GM21515 (cell line): ENCODE measurements around the gene ADISSP.
A peak's percentile ranks its signal among the peaks of the same experiment; 100 is the strongest.

Experiments used
- ATAC-seq: cut with Tn5 transposase; IDR thresholded peaks from one replicate; pipeline ENCODE4 v1.9.1; 2021; ENCODE audit not compliant: unreplicated experiment

ADISSP gene

GRCh38 chr20:3782597-3782996 is 15.0 kb upstream of the ADISSP start:
- ATAC-seq, result no peak

- ATAC-seq, result peak; percentile 53
Measured at GRCh38 chr20:3781153-3781910, 13.8 kb upstream of the ADISSP start, which contains the start of gene SPEF1. SPEF1 (minus strand) TSS chr20:3781448; CDS start chr20:3781287, 161 bp downstream.

GRCh38 chr20:3778976-3779375 is 11.4 kb upstream of the ADISSP start:
- ATAC-seq, result no peak

- no peak for ATAC-seq
Measured at GRCh38 chr20:3777716-3778629, 10.4 kb upstream of the ADISSP start.

- ATAC-seq, result no peak
Measured at GRCh38 chr20:3777381-3777715, 9.8 kb upstream of the ADISSP start.

- no peak for ATAC-seq
Measured at GRCh38 chr20:3775457-3776108, 8.0 kb upstream of the ADISSP start.

GRCh38 chr20:3771552-3772058 is 4.1 kb upstream of the ADISSP start:
- no peak for ATAC-seq

- peak; percentile 33 for ATAC-seq
Measured at GRCh38 chr20:3768342-3769130, 983 bp upstream of the ADISSP start.

GRCh38 chr20:3767110-3767426 is 485 bp downstream of the ADISSP start:
- ATAC-seq, result no peak

- no peak for ATAC-seq
Measured at GRCh38 chr20:3766422-3767109, 987 bp downstream of the ADISSP start.

- no peak for ATAC-seq
Measured at GRCh38 chr20:3765171-3765882, 2.2 kb downstream of the ADISSP start.

- ATAC-seq, result no peak
Measured at GRCh38 chr20:3764659-3765058, 2.9 kb downstream of the ADISSP start.

- ATAC-seq, result no peak
Measured at GRCh38 chr20:3763671-3764601, 3.6 kb downstream of the ADISSP start.

GRCh38 chr20:3760655-3761348 is 6.8 kb downstream of the ADISSP start:
- no peak for ATAC-seq

- no peak for ATAC-seq
Measured at GRCh38 chr20:3759884-3760283, 7.7 kb downstream of the ADISSP start.

- ATAC-seq, result no peak
Measured at GRCh38 chr20:3759316-3759823, 8.2 kb downstream of the ADISSP start.

- ATAC-seq, result no peak
Measured at GRCh38 chr20:3758566-3758965, 9.0 kb downstream of the ADISSP start.

GRCh38 chr20:3757268-3757667 is 10.3 kb downstream of the ADISSP start:
- ATAC-seq, result no peak
